ENCODE data around the gene DCAF8. TPM values are rescaled to one million over a fixed set of nuclear protein-coding genes. Genes with fewer than 3 reads are reported as not detected.
"Not testable (repeated sequence)": the region's sequence is repeated elsewhere in the genome, so short reads cannot be mapped to it uniquely, and the experiment has no call there.

Gene DCAF8
- total RNA-seq, 2 donors from 2014 or later, result 124 to 167 TPM

DNA sequence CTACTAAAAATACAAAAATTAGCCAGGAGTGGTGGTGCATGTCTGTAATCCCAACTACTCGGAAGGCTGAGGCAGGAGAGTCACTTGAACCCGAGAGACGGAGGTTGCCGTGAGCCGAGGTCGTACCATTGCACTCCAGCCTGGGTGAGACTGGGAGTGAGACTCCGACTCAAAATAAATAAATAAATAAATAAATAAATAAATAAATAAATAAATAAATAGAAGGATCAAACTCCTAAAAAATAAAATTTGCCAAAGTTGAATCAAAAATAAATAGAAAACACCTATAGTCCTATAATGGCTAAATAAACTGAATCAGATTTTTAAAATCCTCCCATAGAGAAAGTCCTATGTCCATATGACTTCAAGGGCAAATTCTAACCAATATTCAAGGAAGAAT, 37.8 kb upstream of the DCAF8 start:
- ATAC-seq (ENCODE audit: insufficient number of reproducible peaks, low FRiP score, low read depth), result no peak
- no peaks in the 10 kb centered on the region for H3K27me3 ChIP-seq (replicated peaks; ENCODE audit: insufficient read depth)
- H3K4me1 ChIP-seq (ENCODE audit: control insufficient read depth in 1 of 2, low read depth in 2 of 2), result no peaks in the 10 kb centered on the region
- TF ChIP-seq, protein P1, sequence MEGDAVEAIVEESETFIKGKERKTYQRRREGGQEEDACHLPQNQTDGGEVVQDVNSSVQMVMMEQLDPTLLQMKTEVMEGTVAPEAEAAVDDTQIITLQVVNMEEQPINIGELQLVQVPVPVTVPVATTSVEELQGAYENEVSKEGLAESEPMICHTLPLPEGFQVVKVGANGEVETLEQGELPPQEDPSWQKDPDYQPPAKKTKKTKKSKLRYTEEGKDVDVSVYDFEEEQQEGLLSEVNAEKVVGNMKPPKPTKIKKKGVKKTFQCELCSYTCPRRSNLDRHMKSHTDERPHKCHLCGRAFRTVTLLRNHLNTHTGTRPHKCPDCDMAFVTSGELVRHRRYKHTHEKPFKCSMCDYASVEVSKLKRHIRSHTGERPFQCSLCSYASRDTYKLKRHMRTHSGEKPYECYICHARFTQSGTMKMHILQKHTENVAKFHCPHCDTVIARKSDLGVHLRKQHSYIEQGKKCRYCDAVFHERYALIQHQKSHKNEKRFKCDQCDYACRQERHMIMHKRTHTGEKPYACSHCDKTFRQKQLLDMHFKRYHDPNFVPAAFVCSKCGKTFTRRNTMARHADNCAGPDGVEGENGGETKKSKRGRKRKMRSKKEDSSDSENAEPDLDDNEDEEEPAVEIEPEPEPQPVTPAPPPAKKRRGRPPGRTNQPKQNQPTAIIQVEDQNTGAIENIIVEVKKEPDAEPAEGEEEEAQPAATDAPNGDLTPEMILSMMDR (IDR thresholded peaks at IDR 0.05), result no peak
- H3K36me3 ChIP-seq, result peaks cover 60% of the 10 kb centered on the region
- H3K9me3 ChIP-seq, result no peaks in the 10 kb centered on the region
- no peak for DNase-seq (ENCODE audit: low spot score)
- H3K27ac ChIP-seq, result no peak overlapping the region
- H3K4me3 ChIP-seq, result no peak overlapping the region

DNA sequence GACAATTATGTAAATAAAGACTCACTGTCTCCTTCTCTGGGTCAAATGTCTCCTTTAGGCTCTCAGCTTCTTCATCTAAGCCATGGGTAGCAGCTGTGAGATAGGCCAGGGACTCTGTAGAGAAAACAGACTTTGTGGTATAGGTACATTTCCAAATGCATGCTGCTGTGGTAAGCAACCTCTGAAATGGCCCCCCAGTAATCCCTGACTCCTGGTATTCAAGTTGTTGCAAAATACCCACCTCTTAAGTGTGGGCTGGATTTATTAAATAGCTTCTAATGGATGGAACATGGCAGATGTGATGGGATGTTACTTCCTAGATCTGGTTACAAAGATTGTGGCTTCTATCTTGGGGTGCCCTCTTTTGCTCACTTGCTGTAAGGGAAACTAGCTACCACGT, 33.7 kb upstream of the DCAF8 start:
- Histone ChIP-seq H3K36me3 (peaks cover 80% of the 10 kb centered on the region), H3K27me3 (replicated peaks; ENCODE audit: insufficient read depth) (no peaks in the 10 kb centered on the region), H3K4me1 (ENCODE audit: control insufficient read depth in 1 of 2, low read depth in 2 of 2) (no peaks in the 10 kb centered on the region), H3K27ac (no peak overlapping the region), H3K4me3 (no peak overlapping the region), H3K9me3 (no peaks in the 10 kb centered on the region)
- TF ChIP-seq, protein P1 (IDR thresholded peaks at IDR 0.05), result no peak
- no peak for ATAC-seq (ENCODE audit: insufficient number of reproducible peaks, low FRiP score, low read depth)
- DNase-seq (ENCODE audit: low spot score), result no peak

DNA sequence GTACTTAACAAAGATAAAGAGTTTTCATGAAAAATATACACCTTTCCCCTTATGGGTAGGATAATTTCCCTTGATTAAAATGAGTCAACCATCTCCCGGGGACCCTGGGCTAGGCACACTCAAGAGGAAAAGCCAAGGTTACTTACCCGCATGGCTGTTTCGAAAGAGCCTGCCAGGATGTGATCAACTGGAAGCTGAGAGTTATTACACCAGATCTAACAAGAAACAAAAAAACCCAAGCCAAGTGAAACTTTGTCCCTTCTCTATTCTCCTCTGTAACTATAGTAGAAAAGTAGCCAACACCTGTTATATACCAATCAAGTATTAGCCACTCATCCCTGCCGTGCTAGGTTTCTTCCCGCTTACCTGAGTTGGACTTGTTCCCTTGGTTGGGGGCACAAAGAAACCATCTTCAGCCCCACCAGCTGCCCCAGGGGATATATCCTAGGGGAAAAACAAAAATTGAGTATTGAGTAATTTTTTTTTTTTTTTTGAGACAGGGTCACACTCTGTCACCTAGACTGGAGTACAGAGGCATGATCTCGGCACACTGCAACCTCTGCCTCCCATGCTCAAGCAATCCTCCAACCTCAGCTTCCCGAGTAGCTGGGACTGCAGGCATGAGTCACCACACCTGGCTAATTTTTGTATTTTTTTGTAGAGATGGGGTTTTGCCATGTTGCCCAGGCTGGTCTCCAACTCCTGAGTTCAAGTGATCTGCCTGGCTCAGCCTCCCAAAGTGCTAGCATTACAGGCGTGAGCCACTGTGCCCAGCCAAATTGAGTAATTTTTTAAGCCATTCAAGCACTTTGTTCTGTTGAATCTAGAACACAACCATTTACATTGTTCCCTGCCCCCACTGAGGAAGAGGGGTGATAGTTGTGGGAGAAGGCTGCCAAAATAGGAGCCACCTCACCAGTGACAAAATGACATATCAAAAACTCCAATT, 30.9 kb upstream of the DCAF8 start:
- peaks cover 85% of the 10 kb centered on the region for H3K36me3 ChIP-seq
- DNase-seq (ENCODE audit: low spot score), result no peak
- no peaks in the 10 kb centered on the region for H3K4me1 ChIP-seq (ENCODE audit: control insufficient read depth in 1 of 2, low read depth in 2 of 2)
- H3K27me3 ChIP-seq (replicated peaks; ENCODE audit: insufficient read depth), result no peaks in the 10 kb centered on the region
- no peak overlapping the region for H3K4me3 ChIP-seq
- no peak overlapping the region for H3K27ac ChIP-seq
- TF ChIP-seq, protein P1 (IDR thresholded peaks at IDR 0.05), result no peak
- ATAC-seq (ENCODE audit: insufficient number of reproducible peaks, low FRiP score, low read depth), result no peak
- H3K9me3 ChIP-seq, result no peaks in the 10 kb centered on the region

DNA sequence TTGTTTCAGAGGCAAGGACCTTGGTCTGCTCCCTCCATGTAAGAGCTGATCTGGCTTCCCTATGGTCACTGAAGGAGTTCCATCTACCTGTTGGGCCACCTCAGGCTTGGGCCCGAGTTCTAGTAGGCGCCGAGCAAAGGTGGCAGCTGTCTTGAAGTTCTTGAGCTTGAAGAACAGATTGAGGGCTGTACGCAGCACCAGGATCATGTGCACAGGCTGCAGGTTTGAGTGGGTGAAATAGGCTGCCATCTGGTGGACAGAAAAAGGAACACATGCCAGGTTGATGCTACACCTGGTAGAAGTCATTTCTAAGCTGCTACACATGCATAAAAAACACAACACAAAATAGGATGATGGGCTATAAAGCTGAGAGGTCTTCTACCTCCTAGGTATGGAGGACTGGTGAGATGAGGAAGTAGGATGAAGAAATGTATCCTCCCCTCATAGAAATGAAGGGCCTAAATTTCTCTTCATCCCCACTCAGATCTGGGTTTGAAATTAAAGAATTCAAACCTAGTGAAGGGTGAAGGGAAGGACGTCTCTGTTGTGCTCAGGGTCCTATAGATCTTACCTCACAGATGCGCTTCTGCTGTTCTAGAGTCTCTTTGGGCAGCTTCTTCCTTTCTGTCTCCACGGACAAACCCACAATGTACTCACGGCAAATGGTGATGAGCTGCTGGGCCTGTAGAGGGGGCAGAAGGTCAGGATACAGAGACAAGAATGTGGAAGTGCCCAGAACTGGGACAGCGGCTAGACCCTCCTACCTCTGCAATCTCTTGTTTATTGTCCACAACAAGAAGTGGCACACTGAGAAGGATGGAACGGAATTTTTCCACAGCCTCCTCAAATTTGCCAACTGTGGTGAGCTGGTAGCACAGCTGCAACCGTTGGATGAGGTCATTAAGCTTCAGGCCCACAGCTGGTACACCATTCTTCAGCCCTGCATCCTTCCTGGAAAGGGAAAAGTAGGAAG, 29.2 kb upstream of the DCAF8 start:
- Histone ChIP-seq H3K9me3 (no peaks in the 10 kb centered on the region), H3K27ac (no peak overlapping the region), H3K4me3 (no peak overlapping the region), H3K27me3 (replicated peaks; ENCODE audit: insufficient read depth) (no peaks in the 10 kb centered on the region), H3K36me3 (peaks cover 69% of the 10 kb centered on the region), H3K4me1 (ENCODE audit: control insufficient read depth in 1 of 2, low read depth in 2 of 2) (no peaks in the 10 kb centered on the region)
- TF ChIP-seq, protein P1 (IDR thresholded peaks at IDR 0.05), result peak; percentile 75
- ATAC-seq (ENCODE audit: insufficient number of reproducible peaks, low FRiP score, low read depth), result no peak
- DNase-seq (ENCODE audit: low spot score), result peak; percentile 16

DNA sequence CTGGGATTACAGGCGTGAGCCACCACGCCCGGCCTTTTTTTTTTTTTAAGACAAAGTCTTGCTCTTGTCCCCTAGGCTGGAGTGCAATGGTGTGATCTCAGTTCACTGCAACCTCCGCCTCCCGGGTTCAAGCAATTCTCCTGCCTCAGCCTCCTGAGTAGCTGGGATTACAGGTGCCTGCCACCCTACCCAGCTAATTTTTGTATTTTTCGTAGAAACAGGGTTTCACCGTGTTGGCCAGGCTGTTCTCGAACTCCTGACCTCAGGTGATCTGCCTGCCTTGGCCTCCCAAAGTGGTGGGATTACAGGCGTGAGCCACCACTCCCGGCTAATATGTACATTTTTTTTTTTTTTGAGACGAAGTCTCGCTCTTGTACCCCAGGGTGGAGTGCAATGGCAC, 25.4 kb upstream of the DCAF8 start:
- peaks cover 15 to 23% of the 10 kb centered on the region in 2 donors for H3K4me1 ChIP-seq (ENCODE audit: control insufficient read depth in 1 of 2, low read depth in 2 of 2)
- H3K27me3 ChIP-seq (replicated peaks; ENCODE audit: insufficient read depth); H3K27ac ChIP-seq; DNase-seq (ENCODE audit: low spot score); H3K9me3 ChIP-seq; ATAC-seq (ENCODE audit: insufficient number of reproducible peaks, low FRiP score, low read depth); H3K4me3 ChIP-seq: not testable (repeated sequence)
- H3K36me3 ChIP-seq, result peaks cover 32% of the 10 kb centered on the region
